HG02884 (cell line): ENCODE data around the gene SFXN5.

Experiments
- ATAC-seq: cut with Tn5 transposase; IDR thresholded peaks from one replicate; pipeline ENCODE4 v1.9.1; 2021; ENCODE audit warnings: mild to moderate bottlenecking, moderate library complexity; ENCODE audit not compliant: unreplicated experiment

The SFXN5 gene

GRCh38 chr2:73053316-73054114, 18.0 kb downstream of the SFXN5 start:
- ATAC-seq, result no peak

- ATAC-seq, result no peak
Measured at GRCh38 chr2:73050121-73050545, 21.4 kb downstream of the SFXN5 start.

GRCh38 chr2:73043929-73044832, 27.3 kb downstream of the SFXN5 start:
- ATAC-seq, result no peak

- no peak for ATAC-seq
Measured at GRCh38 chr2:73043276-73043675, 28.2 kb downstream of the SFXN5 start.

GRCh38 chr2:73037947-73038585, 33.4 kb downstream of the SFXN5 start:
- ATAC-seq, result no peak

GRCh38 chr2:73036766-73037165, 34.7 kb downstream of the SFXN5 start:
- ATAC-seq, result no peak

- ATAC-seq, result no peak
Measured at GRCh38 chr2:73035899-73036711, 35.4 kb downstream of the SFXN5 start.

- no peak for ATAC-seq
Measured at GRCh38 chr2:73034661-73035375, 36.7 kb downstream of the SFXN5 start.

- ATAC-seq, result no peak
Measured at GRCh38 chr2:73033766-73034381, 37.6 kb downstream of the SFXN5 start.

GRCh38 chr2:73033142-73033765, 38.3 kb downstream of the SFXN5 start:
- ATAC-seq, result no peak

GRCh38 chr2:73032702-73033097, 38.8 kb downstream of the SFXN5 start:
- no peak for ATAC-seq

GRCh38 chr2:73031725-73032701, 39.5 kb downstream of the SFXN5 start:
- ATAC-seq, result no peak

GRCh38 chr2:73031095-73031678, 40.3 kb downstream of the SFXN5 start:
- ATAC-seq, result no peak

GRCh38 chr2:73028841-73029240, 42.7 kb downstream of the SFXN5 start:
- no peak for ATAC-seq

GRCh38 chr2:73027340-73027739, 44.2 kb downstream of the SFXN5 start:
- ATAC-seq, result no peak

- ATAC-seq, result no peak
Measured at GRCh38 chr2:73023497-73023896, 48.0 kb downstream of the SFXN5 start.

GRCh38 chr2:73022024-73022568, 49.4 kb downstream of the SFXN5 start:
- ATAC-seq, result no peak
